ENCODE measurements around the gene PTPRD.
A peak's percentile ranks its signal among the peaks of the same experiment; 100 is the strongest.

Gene PTPRD

DNA sequence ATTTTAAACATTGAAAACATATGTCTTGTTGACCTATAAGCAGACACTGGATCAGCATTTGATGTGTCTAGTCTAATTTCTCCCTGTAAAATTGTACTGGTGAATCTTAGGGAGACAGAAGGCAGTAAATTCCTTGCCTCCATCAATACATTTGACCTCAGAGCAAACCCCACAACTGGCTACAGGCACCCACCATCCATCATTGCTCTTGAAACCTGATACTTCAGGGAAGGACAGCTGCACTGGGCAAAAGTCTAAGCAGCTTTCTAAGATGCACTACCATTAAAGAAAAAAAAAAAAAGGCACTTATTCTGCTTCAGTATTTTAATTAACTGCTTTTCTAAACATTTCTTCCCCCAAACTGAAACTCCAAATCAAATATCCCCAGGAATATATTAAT is 1761.9 kb downstream of the PTPRD start:
- no peak for DNase-seq

- DNase-seq: no peak
Measured at GRCh38 chr9:8845808-8846207, 1767.0 kb downstream of the PTPRD start.

GRCh38 chr9:8845376-8845775 is 1767.4 kb downstream of the PTPRD start:
- peak; percentile 74 for DNase-seq

GRCh38 chr9:8844549-8844948 is 1768.3 kb downstream of the PTPRD start:
- no peak for DNase-seq

GRCh38 chr9:8842402-8843193 is 1770.2 kb downstream of the PTPRD start:
- DNase-seq: no peak

DNA sequence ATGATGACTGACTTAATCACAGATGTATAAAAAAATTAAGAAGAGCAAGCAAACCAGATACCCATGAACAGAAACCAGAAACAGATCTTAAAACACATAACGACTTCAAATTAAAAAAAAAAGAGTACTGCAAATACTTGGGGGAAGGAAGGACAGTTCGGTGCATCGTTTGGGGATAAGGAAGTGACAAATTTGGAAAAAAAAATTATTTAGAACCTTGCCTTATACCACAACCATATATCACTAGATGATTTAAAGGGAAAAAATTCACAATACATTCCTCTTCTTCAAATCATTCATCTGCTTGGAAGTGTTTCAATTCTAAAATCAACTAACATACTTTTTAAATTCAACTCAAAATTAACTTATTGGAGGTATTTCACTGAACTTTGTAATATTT is 1774.7 kb downstream of the PTPRD start:
- no peak for DNase-seq

GRCh38 chr9:8835291-8835690 is 1777.5 kb downstream of the PTPRD start:
- DNase-seq: no peak

- DNase-seq: no peak
Measured at GRCh38 chr9:8832955-8833354, 1779.8 kb downstream of the PTPRD start.

DNA sequence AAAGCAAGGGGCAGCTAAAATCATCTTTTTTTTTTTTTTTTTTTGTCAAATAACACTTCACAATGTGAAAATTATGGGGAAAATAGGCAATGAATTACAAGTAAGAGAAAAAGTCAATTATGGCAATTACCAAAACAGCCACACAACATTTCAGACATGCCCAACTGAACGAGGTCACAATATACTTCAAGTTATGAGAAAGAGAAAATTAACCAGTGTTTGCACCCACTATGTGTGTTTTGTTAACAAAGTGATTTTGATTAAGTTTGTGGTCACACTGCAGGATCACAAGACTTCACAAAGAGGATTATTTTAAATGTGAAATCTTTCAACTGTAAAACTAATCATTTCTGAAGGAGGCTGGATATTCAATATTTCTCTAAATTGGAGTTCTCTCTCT is 1780.4 kb downstream of the PTPRD start:
- DNase-seq: no peak

GRCh38 chr9:8831568-8831967 is 1781.2 kb downstream of the PTPRD start:
- DNase-seq: no peak

DNA sequence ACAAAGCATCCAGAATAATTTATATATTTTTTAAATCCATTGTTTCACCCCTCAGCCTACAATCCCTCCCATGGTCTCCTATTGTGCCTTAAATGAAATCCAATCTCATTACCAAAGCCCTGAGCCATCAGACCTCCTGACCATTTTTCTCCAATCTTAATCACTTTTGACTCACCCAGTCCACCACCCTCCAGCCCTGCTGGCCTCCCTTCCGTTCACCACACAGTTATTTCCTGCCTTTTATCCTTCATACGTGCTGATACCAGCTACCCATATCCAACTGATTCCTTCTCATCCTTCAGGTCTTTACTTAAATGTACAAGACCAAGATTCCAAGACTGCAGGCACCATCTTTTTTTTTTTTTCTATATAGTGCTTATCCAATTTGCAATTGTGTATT is 1786.5 kb downstream of the PTPRD start:
- DNase-seq: no peak

DNA sequence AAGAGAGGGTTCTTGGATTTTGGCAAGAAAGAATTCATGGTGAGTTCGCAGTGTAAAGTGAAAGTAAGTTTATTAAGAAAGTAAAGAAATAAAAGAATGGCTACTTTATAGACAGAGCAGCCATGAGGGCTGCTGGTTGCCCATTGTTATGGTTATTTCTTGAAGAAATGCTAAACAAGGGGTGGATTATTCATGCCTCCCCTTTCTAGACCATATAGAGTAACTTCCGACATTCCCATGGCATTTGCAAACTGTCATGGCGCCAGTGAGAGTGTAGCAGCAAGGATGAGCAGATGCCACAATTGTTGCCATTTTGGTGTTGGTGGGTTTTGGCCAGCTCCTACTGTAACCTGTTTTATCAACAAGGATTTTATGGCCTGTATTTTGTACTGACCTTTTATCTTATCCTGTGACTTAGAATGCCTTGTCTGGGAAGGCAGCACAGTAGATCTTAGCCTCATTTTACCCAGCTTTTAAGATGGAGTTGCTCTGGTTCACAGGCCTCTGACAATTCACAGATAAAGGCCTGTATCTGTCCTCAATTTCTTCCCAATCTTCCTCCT is 1787.1 kb downstream of the PTPRD start:
- DNase-seq: no peak

GRCh38 chr9:8823131-8823895 is 1789.5 kb downstream of the PTPRD start:
- DNase-seq: no peak

GRCh38 chr9:8822667-8823025 is 1790.2 kb downstream of the PTPRD start:
- DNase-seq: no peak

DNA sequence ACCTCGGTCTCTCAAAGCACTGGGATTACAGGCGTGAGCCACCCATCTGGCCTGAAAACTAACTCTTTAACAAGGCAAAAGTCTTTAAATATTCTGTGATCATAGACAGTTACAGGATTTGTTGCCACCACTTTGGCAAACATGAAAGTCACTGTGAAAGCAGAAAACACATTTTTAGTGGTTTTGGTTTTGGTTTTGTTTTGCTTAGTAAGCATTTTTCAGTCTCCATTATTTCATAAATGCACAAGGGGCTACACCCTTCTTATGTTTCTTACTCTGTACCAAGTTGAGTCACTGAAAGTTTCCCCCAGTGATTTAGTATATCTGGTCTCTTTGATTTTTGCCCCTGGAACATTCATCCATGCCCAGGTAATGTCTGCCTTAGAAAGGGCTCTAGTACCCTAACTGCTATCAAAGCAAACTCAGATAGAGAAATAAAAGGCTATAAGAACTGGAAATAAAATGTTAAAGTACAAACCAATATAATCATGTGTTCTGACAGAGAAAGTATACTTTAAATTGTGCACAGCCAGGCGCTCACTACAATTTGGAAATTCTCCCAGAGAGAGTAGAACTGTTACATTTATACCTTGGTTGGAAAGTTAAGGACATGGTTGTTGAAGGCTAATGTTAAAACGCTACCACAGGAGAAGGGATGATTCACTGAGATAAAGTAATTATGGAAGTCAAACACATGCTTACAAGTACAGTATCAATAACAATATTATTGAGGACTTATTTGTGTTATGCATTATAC is 1790.7 kb downstream of the PTPRD start:
- no peak for DNase-seq

DNA sequence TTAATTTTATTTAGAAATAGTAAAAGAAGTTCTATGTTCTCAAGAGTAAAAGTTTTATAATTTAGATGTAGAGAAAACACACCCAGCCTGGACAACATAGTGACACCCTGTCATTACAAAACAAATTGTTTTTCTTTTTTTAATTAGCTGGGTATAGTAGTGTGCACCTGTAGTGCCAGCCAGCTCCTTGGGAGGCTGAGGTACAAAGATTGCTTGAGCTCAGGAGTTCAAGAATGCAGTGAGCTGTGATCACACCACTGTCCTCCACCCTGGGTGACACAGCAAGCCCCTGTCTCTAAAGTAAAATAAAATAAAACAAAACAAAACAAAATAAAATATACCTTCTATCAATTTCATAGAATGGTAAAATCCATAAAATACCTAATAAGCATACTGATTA is 1795.5 kb downstream of the PTPRD start:
- no peak for DNase-seq

GRCh38 chr9:8816361-8816760 is 1796.4 kb downstream of the PTPRD start:
- no peak for DNase-seq

DNA sequence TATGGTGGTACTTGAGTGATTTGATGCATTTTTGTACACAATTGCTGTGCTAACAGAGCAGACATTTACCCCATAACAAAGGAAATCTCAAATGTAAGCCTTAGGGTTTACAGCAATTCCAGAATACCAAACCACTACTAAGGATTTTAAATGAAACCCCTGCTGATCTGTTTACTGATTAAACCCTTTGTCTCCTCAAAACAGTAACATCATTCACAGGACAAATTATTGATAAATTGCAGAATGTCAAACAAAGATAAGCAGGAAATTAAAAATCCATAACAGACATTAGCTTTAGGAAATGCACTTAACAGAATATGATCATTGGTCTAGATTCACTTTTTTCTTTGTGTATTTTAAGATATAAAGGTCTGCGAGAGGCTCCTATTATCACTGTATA is 1796.9 kb downstream of the PTPRD start:
- no peak for DNase-seq

DNA sequence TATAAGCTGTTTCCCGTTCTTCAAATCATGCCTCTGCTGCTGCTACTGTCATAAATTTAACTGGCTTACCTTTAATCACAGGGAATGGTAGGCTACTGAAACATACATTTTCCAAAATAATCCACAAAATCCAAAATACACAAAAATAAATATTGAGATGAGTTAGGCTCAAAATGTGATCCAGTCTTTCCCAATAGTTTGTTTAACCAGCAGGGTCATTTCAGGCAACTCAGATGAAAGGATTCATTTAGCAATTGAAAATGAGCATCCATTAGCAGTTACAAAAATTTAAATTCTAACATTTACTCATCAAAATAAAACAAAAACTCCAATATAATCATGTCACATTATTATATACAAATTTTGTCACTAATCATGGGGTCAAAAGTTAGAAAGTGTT is 1797.6 kb downstream of the PTPRD start:
- no peak for DNase-seq

GRCh38 chr9:8812888-8813287 is 1799.9 kb downstream of the PTPRD start:
- DNase-seq: no peak

DNA sequence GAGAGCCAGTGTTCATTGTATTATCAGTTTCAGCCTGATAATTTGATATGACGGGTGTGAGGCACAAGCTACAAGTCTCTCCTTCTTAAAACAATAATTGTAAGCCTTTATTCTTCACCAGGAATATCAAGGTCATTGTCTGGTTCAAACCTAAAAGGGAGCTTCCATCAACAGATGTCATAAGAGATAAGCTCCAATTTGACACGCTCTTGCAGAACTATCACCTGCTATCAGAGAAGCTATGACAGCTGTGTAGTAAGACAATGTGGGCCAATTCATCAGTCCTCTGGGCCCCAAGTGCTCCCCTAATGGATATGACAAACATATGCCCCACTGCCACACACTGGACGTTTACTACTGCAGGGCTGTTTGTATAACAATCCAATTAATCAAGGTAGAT is 1803.1 kb downstream of the PTPRD start:
- DNase-seq: no peak

DNA sequence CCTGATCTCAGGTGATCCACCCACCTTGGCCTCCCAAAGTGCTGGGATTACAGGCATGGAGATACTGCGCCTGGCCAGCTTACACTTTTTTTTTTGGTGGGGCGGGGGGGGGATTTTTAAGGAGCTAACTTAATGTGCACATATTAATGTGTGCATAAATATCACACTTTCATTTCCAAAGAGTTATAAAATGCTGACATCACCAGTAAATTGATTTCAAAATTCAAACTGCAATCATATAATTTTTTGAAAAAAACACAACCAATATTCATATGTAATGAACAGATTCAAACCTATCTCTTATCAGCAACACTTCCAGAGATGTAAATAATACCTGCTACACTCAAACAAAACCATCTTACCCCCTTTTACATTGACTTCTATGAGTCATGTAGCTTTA is 1806.7 kb downstream of the PTPRD start:
- DNase-seq: no peak

- DNase-seq: no peak
Measured at GRCh38 chr9:8804613-8805012, 1808.2 kb downstream of the PTPRD start.

DNA sequence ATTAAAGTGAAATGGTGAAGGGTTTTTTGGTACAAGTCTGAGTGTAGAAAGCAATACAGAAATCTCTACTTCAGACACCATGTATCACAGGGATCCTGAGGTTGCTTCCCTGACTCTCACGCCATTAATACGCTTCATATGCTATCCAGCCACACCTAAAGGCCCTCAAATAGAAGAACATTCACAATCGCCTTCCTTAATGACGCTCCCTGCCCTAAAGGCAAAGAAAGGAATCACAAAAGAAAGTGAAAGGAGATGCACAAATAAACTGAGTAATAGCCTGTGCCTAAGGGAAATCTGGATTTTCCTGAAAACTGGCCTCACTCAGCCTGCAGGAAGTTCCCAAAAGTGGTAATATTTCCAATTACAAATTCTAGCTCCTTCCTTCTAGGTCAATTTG is 1810.6 kb downstream of the PTPRD start:
- DNase-seq: no peak
